WTC11 (cell line): ENCODE measurements around the gene IFRD1. TPM values are rescaled to one million over a fixed set of nuclear protein-coding genes. Genes with fewer than 3 reads are reported as not detected.

ENCODE experiments used
- ATAC-seq: fragments of 200-7000 bp; cut with Tn5 transposase; 2 replicates; pipeline ENCODE4 v1.10.0; 2021; ENCODE audit warnings: mild to moderate bottlenecking, moderate library complexity
- CTCF ChIA-PET: fragments of 300-600 bp; sonication (Branson Sonifier 250); formaldehyde crosslinking; loops from one replicate; lab custom pipeline; 2021; ENCODE audit warnings: antibody characterized with exemption; lab: Charles Lee
- POLR2A ChIA-PET: fragments of 350-600 bp; sonication (Branson Sonifier 250); formaldehyde crosslinking; loops from one replicate; lab custom pipeline; 2021; ENCODE audit warnings: antibody characterized with exemption; lab: Charles Lee
- DNase-seq: peaks from one replicate; pipeline ENCODE4 v3.0.0; 2021; ENCODE audit warnings: low spot score
- H3K27ac Mint-ChIP-seq: 2 replicates; pipeline ENCODE4 v1.8.0; 2021; ENCODE audit warnings: mixed read lengths
- H3K27me3 Mint-ChIP-seq: 2 replicates; pipeline ENCODE4 v1.8.0; 2021; ENCODE audit warnings: low read depth, mild to moderate bottlenecking, moderate library complexity, mixed read lengths
- H3K36me3 Mint-ChIP-seq: 2 replicates; pipeline ENCODE4 v1.8.0; 2021; ENCODE audit warnings: mixed read lengths
- H3K4me1 Mint-ChIP-seq: 2 replicates; pipeline ENCODE4 v1.8.0; 2022; ENCODE audit warnings: mixed read lengths
- H3K4me3 Mint-ChIP-seq: 2 replicates; pipeline ENCODE4 v1.8.0; 2021; ENCODE audit warnings: mild to moderate bottlenecking, moderate library complexity, mixed read lengths
- H3K9me3 Mint-ChIP-seq: 2 replicates; pipeline ENCODE4 v1.8.0; 2021; ENCODE audit warnings: mixed read lengths
- AFF4 ChIP-seq: sonication (generic); formaldehyde crosslinking; IDR thresholded peaks from 2 replicates; pipeline ENCODE4 v1.8.1; 2023; ENCODE audit warnings: mild to moderate bottlenecking, missing genetic modification reagents, borderline replicate concordance
- CREM ChIP-seq: sonication (generic); formaldehyde crosslinking; IDR thresholded peaks from 2 replicates; pipeline ENCODE4 v1.8.1; 2022; ENCODE audit warnings: mild to moderate bottlenecking, missing genetic modification reagents, moderate library complexity
- CTCF ChIP-seq: fragments of 200-600 bp; IDR thresholded peaks from 2 replicates; pipeline ENCODE4 v1.8.0; 2022; ENCODE audit warnings: antibody characterized with exemption
- ESRRA ChIP-seq: sonication (generic); formaldehyde crosslinking; IDR thresholded peaks from 2 replicates; pipeline ENCODE4 v1.8.1; 2022; ENCODE audit warnings: mild to moderate bottlenecking, missing genetic modification reagents, borderline replicate concordance
- GTF2I ChIP-seq: fragments of 250-450 bp; sonication (Bioruptor Pico); conservative IDR thresholded peaks from 2 replicates; pipeline ENCODE4 v1.4.0; 2021; ENCODE audit warnings: mild to moderate bottlenecking
- IRF1 ChIP-seq: sonication (generic); formaldehyde crosslinking; IDR thresholded peaks from 2 replicates; pipeline ENCODE4 v1.8.0; 2023; ENCODE audit warnings: missing genetic modification reagents
- MAX ChIP-seq: sonication (generic); formaldehyde crosslinking; IDR thresholded peaks from 2 replicates; pipeline ENCODE4 v1.8.0; 2022; ENCODE audit warnings: mild to moderate bottlenecking, missing genetic modification reagents
- MXD4 ChIP-seq: fragments of 250-450 bp; sonication (Bioruptor Pico); IDR thresholded peaks from 2 replicates; pipeline ENCODE4 v1.8.0; 2021; ENCODE audit warnings: mild to moderate bottlenecking, moderate library complexity, borderline replicate concordance
- NFATC4 ChIP-seq: fragments of 250-450 bp; sonication (Bioruptor Pico); IDR thresholded peaks from 2 replicates; pipeline ENCODE4 v1.9.0; 2021; ENCODE audit warnings: mild to moderate bottlenecking
- NR2C2 ChIP-seq: sonication (generic); formaldehyde crosslinking; IDR thresholded peaks from 2 replicates; pipeline ENCODE4 v1.8.0; 2022; ENCODE audit warnings: mild to moderate bottlenecking, missing genetic modification reagents
- PRRX2 ChIP-seq: fragments of 250-450 bp; sonication (Bioruptor Pico); IDR thresholded peaks from 2 replicates; pipeline ENCODE4 v1.8.0; 2021; ENCODE audit warnings: mild to moderate bottlenecking
- SMAD4 ChIP-seq: sonication (generic); formaldehyde crosslinking; IDR thresholded peaks from 2 replicates; pipeline ENCODE4 v1.8.0; 2022; ENCODE audit warnings: mild to moderate bottlenecking, missing genetic modification reagents
- total RNA-seq: library from RNA; stranded (reverse); gene quantifications from 3 replicates; pipeline ENCODE4 v1.2.3, GENCODE V29; 2021
- TF ChIP-seq, protein P1 (sequence below): sonication (generic); formaldehyde crosslinking; IDR thresholded peaks from 2 replicates; pipeline ENCODE4 v1.8.0; 2022; ENCODE audit warnings: missing genetic modification reagents

Gene IFRD1
- total RNA-seq, 1 experiment from 2014 or later: 31.2 TPM

DNA sequence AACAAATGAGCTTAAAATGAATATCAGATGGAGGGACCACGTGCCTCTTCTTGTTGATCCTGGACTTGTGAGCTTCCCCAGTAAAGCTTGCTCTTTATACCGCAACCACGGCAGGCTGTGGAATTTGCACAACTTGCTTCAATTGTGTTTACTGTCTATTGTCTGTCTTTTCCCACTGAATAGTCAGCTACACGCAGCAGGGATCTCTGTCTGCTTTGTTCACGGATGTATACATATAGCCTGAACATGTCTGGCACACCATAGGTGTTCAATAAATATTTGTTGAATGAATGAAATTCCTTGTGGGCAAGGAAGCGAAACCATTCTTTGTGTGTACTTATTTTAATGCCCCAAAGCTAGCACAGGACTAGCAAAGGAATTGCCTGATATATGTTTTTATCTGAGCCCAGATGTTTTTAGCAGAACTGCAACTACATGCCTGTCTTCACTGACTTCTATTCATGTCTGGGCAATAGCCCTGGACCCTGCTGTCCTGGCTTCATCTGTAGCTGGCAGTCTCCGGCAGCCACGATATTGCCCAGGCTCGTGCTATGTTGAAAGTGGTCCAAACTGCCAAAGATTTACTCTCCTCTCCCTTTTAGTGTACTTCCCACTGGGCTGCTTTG lies 29.9 kb upstream of the IFRD1 start:
- H3K27ac Mint-ChIP-seq: no peak overlapping the region
- H3K9me3 Mint-ChIP-seq: peaks cover 23% of the 10 kb centered on the region
- no peaks in the 10 kb centered on the region; the same call in 1 of the 2 replicates for H3K36me3 Mint-ChIP-seq
- no peak for ATAC-seq
- H3K27me3 Mint-ChIP-seq: no peaks in the 10 kb centered on the region
- POLR2A ChIA-PET: interaction anchor here (1.0 kb wide), 1 partner anchor 31 kb away, joined by 4 read pairs; no protein-coding TSS in a partner anchor
- CTCF ChIA-PET: interaction anchor here (0.9 kb wide), 1 partner anchor 663 kb away, joined by 3 read pairs; no protein-coding TSS in a partner anchor
- no peak overlapping the region for H3K4me3 Mint-ChIP-seq
- DNase-seq: no peak
- TF ChIP-seq IRF1 (CRISPR knock-in tag) (no peak), PRRX2 (CRISPR knock-in tag) (no peak), MXD4 (CRISPR knock-in tag) (no peak), NR2C2 (CRISPR knock-in tag) (no peak), CREM (CRISPR knock-in tag) (no peak), MAX (no peak), AFF4 (CRISPR knock-in tag) (no peak), CTCF (no peak), ESRRA (CRISPR knock-in tag) (no peak)
- peaks cover 48% of the 10 kb centered on the region for H3K4me1 Mint-ChIP-seq

GRCh38 chr7:112421666-112422486 lies 28.4 kb upstream of the IFRD1 start:
- ChIA-PET POLR2A (interaction anchor here (0.5 to 1.7 kb wide), 3 partner anchors 27 to 518 kb away, joined by 3 to 9 read pairs (median 6); partner anchors contain the start of gene IFRD1), CTCF (interaction anchor here (0.8 to 1.0 kb wide), 4 partner anchors 12 to 567 kb away, joined by 3 to 5 read pairs (median 4); no protein-coding TSS in a partner anchor)
- H3K9me3 Mint-ChIP-seq: peaks cover 22% of the 10 kb centered on the region
- no peak overlapping the region for H3K4me3 Mint-ChIP-seq
- peak overlapping the region; percentile 65 for H3K27ac Mint-ChIP-seq
- peaks cover 54% of the 10 kb centered on the region for H3K4me1 Mint-ChIP-seq
- DNase-seq: no peak
- peak; percentile 62 for ATAC-seq
- no peaks in the 10 kb centered on the region for H3K27me3 Mint-ChIP-seq
- no peak for TF ChIP-seq NFATC4 (CRISPR knock-in tag)
- no peaks in the 10 kb centered on the region; the same call in 1 of the 2 replicates for H3K36me3 Mint-ChIP-seq

GRCh38 chr7:112422842-112423496 lies 27.3 kb upstream of the IFRD1 start:
- ATAC-seq (peak; percentile 77), DNase-seq (peak; percentile 75)
- H3K4me1 Mint-ChIP-seq: peaks cover 56% of the 10 kb centered on the region
- H3K27ac Mint-ChIP-seq: peak overlapping the region; percentile 65
- H3K4me3 Mint-ChIP-seq: no peak overlapping the region
- ChIA-PET POLR2A (interaction anchor here (0.5 to 1.7 kb wide), 2 partner anchors 28 to 517 kb away, joined by 3 to 6 read pairs; partner anchors contain the start of gene IFRD1), CTCF (interaction anchor here (0.8 to 1.3 kb wide), 5 partner anchors 11 to 568 kb away, joined by 3 to 5 read pairs (median 3); partner anchors contain the start of gene LSMEM1)
- H3K9me3 Mint-ChIP-seq: peaks cover 12% of the 10 kb centered on the region
- no peaks in the 10 kb centered on the region for H3K36me3 Mint-ChIP-seq
- H3K27me3 Mint-ChIP-seq: no peaks in the 10 kb centered on the region
- TF ChIP-seq GTF2I (CRISPR knock-in tag): no peak
- TF ChIP-seq, protein P1, sequence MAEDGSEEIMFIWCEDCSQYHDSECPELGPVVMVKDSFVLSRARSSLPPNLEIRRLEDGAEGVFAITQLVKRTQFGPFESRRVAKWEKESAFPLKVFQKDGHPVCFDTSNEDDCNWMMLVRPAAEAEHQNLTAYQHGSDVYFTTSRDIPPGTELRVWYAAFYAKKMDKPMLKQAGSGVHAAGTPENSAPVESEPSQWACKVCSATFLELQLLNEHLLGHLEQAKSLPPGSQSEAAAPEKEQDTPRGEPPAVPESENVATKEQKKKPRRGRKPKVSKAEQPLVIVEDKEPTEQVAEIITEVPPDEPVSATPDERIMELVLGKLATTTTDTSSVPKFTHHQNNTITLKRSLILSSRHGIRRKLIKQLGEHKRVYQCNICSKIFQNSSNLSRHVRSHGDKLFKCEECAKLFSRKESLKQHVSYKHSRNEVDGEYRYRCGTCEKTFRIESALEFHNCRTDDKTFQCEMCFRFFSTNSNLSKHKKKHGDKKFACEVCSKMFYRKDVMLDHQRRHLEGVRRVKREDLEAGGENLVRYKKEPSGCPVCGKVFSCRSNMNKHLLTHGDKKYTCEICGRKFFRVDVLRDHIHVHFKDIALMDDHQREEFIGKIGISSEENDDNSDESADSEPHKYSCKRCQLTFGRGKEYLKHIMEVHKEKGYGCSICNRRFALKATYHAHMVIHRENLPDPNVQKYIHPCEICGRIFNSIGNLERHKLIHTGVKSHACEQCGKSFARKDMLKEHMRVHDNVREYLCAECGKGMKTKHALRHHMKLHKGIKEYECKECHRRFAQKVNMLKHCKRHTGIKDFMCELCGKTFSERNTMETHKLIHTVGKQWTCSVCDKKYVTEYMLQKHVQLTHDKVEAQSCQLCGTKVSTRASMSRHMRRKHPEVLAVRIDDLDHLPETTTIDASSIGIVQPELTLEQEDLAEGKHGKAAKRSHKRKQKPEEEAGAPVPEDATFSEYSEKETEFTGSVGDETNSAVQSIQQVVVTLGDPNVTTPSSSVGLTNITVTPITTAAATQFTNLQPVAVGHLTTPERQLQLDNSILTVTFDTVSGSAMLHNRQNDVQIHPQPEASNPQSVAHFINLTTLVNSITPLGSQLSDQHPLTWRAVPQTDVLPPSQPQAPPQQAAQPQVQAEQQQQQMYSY (CRISPR knock-in tag): no peak
- TF ChIP-seq SMAD4 (CRISPR knock-in tag): no peak
